ENCODE measurements around the gene CLEC14A. TPM values are rescaled to one million over a fixed set of nuclear protein-coding genes. Genes with fewer than 3 reads are reported as not detected.
A peak's percentile ranks its signal among the peaks of the same experiment; 100 is the strongest.

CLEC14A gene
- total RNA-seq, 5 donors from 2014 or later (not counting 1 experiment from before 2014, with no cell fraction given): not detected

GRCh38 chr14:38261620-38262019, 5.7 kb upstream of the CLEC14A start:
- Mint-ChIP-seq H3K27ac (no peak overlapping the region), H3K9me3 (peaks cover 16 to 20% (median 16%) of the 10 kb centered on the region in 3 donors), H3K4me3 (no peak overlapping the region), H3K36me3 (no peaks in the 10 kb centered on the region), H3K4me1 (peaks cover 0 to 1% (median under 1%) of the 10 kb centered on the region in 3 donors), H3K27me3 (peaks cover 13 to 34% of the 10 kb centered on the region in 2 donors)
- ChIA-PET CTCF (no interaction called here), POLR2A (interaction anchor here in 1 of 2 donors (0.8 kb wide), 1 partner anchor 27 kb away, joined by 3 read pairs; no protein-coding TSS in a partner anchor)
- DNase-seq (no peak), ATAC-seq (replicated peaks in 1 of 4) (no peak)
- Histone ChIP-seq H3K36me3 (ENCODE audit: control insufficient read depth in 2 of 2, extremely low read depth in 1 of 2, insufficient read depth in 1 of 2, low read length in 1 of 2) (no peaks in the 10 kb centered on the region), H3K9me3 (no peaks in the 10 kb centered on the region), H3K27ac (ENCODE audit: low read length) (no peak overlapping the region), H3K4me1 (ENCODE audit: control insufficient read depth in 1 of 2, extremely low read depth in 1 of 2, insufficient read depth in 2 of 2, low read length in 2 of 2) (no peaks in the 10 kb centered on the region), H3K4me3 (ENCODE audit: control insufficient read depth in 1 of 2, extremely low read depth in 1 of 2, low read length in 1 of 2) (no peak overlapping the region), H3K27me3 (replicated peaks in 1 of 2; ENCODE audit: control insufficient read depth in 2 of 2, extremely low read depth in 1 of 2, insufficient read depth in 2 of 2, low read length in 1 of 2) (peaks cover 0 to 4% of the 10 kb centered on the region in 2 experiments)
- WGBS (ENCODE audit: insufficient coverage): 83% methylated on average over 1 of the region's 1 CpG

GRCh38 chr14:38257507-38257906, 1.6 kb upstream of the CLEC14A start:
- peaks cover 8 to 12% (median 11%) of the 10 kb centered on the region in 3 donors for H3K9me3 Mint-ChIP-seq
- H3K9me3 ChIP-seq: no peaks in the 10 kb centered on the region
- H3K27me3 Mint-ChIP-seq: peaks cover 30 to 49% of the 10 kb centered on the region in 2 donors
- no peak overlapping the region for H3K27ac Mint-ChIP-seq
- H3K4me1 ChIP-seq (ENCODE audit: control insufficient read depth in 1 of 2, extremely low read depth in 1 of 2, insufficient read depth in 2 of 2, low read length in 2 of 2): peaks cover 0 to 15% of the 10 kb centered on the region in 2 experiments
- no peaks in the 10 kb centered on the region for H3K36me3 Mint-ChIP-seq
- H3K4me3 Mint-ChIP-seq: no peak overlapping the region
- H3K27ac ChIP-seq (ENCODE audit: low read length): no peak overlapping the region
- POLR2A ChIA-PET: no interaction called here
- no peak overlapping the region for H3K4me3 ChIP-seq (ENCODE audit: control insufficient read depth in 1 of 2, extremely low read depth in 1 of 2, low read length in 1 of 2)
- no peaks in the 10 kb centered on the region for H3K36me3 ChIP-seq (ENCODE audit: control insufficient read depth in 2 of 2, extremely low read depth in 1 of 2, insufficient read depth in 1 of 2, low read length in 1 of 2)
- CTCF ChIA-PET: no interaction called here
- no CpG with 5 or more reads among the region's 2 CpGs for WGBS (ENCODE audit: insufficient coverage)
- peaks cover 6 to 13% (median 12%) of the 10 kb centered on the region in 3 donors for H3K4me1 Mint-ChIP-seq
- peaks cover 0 to 24% of the 10 kb centered on the region in 2 experiments for H3K27me3 ChIP-seq (replicated peaks in 1 of 2; ENCODE audit: control insufficient read depth in 2 of 2, extremely low read depth in 1 of 2, insufficient read depth in 2 of 2, low read length in 1 of 2)
- DNase-seq (no peak), ATAC-seq (replicated peaks in 1 of 4) (no peak)

GRCh38 chr14:38256533-38256840, 594 bp upstream of the CLEC14A start:
- no peaks in the 10 kb centered on the region for H3K36me3 ChIP-seq (ENCODE audit: control insufficient read depth in 2 of 2, extremely low read depth in 1 of 2, insufficient read depth in 1 of 2, low read length in 1 of 2)
- no peaks in the 10 kb centered on the region for H3K36me3 Mint-ChIP-seq
- peaks cover 2 to 5% (median 3%) of the 10 kb centered on the region in 3 donors for H3K9me3 Mint-ChIP-seq
- ATAC-seq (replicated peaks in 1 of 4) (no peak), DNase-seq (no peak)
- peak overlapping the region; percentile 64 to 72 (median 70) for H3K4me3 Mint-ChIP-seq
- ChIA-PET POLR2A (no interaction called here), CTCF (no interaction called here)
- no peak overlapping the region for H3K27ac ChIP-seq (ENCODE audit: low read length)
- H3K27me3 Mint-ChIP-seq: peaks cover 30 to 44% of the 10 kb centered on the region in 2 donors
- peaks cover 0 to 15% of the 10 kb centered on the region in 2 experiments for H3K4me1 ChIP-seq (ENCODE audit: control insufficient read depth in 1 of 2, extremely low read depth in 1 of 2, insufficient read depth in 2 of 2, low read length in 2 of 2)
- H3K4me3 ChIP-seq (ENCODE audit: control insufficient read depth in 1 of 2, extremely low read depth in 1 of 2, low read length in 1 of 2): peak overlapping the region in 1 of 2 donors; percentile 47
- no peak overlapping the region for H3K27ac Mint-ChIP-seq
- 10% methylated on average over 3 of the region's 5 CpGs for WGBS (ENCODE audit: insufficient coverage)
- peaks cover 6 to 13% (median 12%) of the 10 kb centered on the region in 3 donors for H3K4me1 Mint-ChIP-seq
- peaks cover 0 to 24% of the 10 kb centered on the region in 2 experiments for H3K27me3 ChIP-seq (replicated peaks in 1 of 2; ENCODE audit: control insufficient read depth in 2 of 2, extremely low read depth in 1 of 2, insufficient read depth in 2 of 2, low read length in 1 of 2)
- no peaks in the 10 kb centered on the region for H3K9me3 ChIP-seq

GRCh38 chr14:38255408-38255672, 553 bp downstream of the CLEC14A start:
- H3K27ac ChIP-seq (ENCODE audit: low read length): no peak overlapping the region
- peaks cover 30 to 36% of the 10 kb centered on the region in 2 donors for H3K27me3 Mint-ChIP-seq
- H3K9me3 ChIP-seq: no peaks in the 10 kb centered on the region
- peak overlapping the region; percentile 24 to 72 (median 28) for H3K4me3 Mint-ChIP-seq
- peaks cover 0 to 15% of the 10 kb centered on the region in 2 experiments for H3K4me1 ChIP-seq (ENCODE audit: control insufficient read depth in 1 of 2, extremely low read depth in 1 of 2, insufficient read depth in 2 of 2, low read length in 2 of 2)
- no peak overlapping the region for H3K27ac Mint-ChIP-seq
- WGBS (ENCODE audit: insufficient coverage): 4% methylated on average over 29 of the region's 29 CpGs
- ChIA-PET POLR2A (no interaction called here), CTCF (no interaction called here)
- H3K27me3 ChIP-seq (replicated peaks in 1 of 2; ENCODE audit: control insufficient read depth in 2 of 2, extremely low read depth in 1 of 2, insufficient read depth in 2 of 2, low read length in 1 of 2): peaks cover 0 to 24% of the 10 kb centered on the region in 2 experiments
- peak overlapping the region; percentile 41 to 47 for H3K4me3 ChIP-seq (ENCODE audit: control insufficient read depth in 1 of 2, extremely low read depth in 1 of 2, low read length in 1 of 2)
- H3K4me1 Mint-ChIP-seq: peaks cover 6 to 13% (median 12%) of the 10 kb centered on the region in 3 donors
- ATAC-seq (replicated peaks in 1 of 4) (peak; percentile 39 to 66 (median 44)), DNase-seq (peak in 2 of 35 experiments; percentile 2 to 3)
- H3K36me3 ChIP-seq (ENCODE audit: control insufficient read depth in 2 of 2, extremely low read depth in 1 of 2, insufficient read depth in 1 of 2, low read length in 1 of 2): no peaks in the 10 kb centered on the region
- H3K9me3 Mint-ChIP-seq: no peaks in the 10 kb centered on the region
- no peaks in the 10 kb centered on the region for H3K36me3 Mint-ChIP-seq

GRCh38 chr14:38254571-38255407, 1.1 kb downstream of the CLEC14A start:
- Mint-ChIP-seq H3K36me3 (no peaks in the 10 kb centered on the region), H3K4me3 (peak overlapping the region; percentile 18 to 72 (median 29)), H3K9me3 (no peaks in the 10 kb centered on the region), H3K27me3 (peaks cover 26 to 32% of the 10 kb centered on the region in 2 donors), H3K4me1 (peaks cover 6 to 13% (median 12%) of the 10 kb centered on the region in 3 donors), H3K27ac (no peak overlapping the region)
- DNase-seq (no peak), ATAC-seq (replicated peaks in 1 of 4) (no peak)
- Histone ChIP-seq H3K4me3 (ENCODE audit: control insufficient read depth in 1 of 2, extremely low read depth in 1 of 2, low read length in 1 of 2) (peak overlapping the region in 1 of 2 donors; percentile 41), H3K9me3 (no peaks in the 10 kb centered on the region), H3K36me3 (ENCODE audit: control insufficient read depth in 2 of 2, extremely low read depth in 1 of 2, insufficient read depth in 1 of 2, low read length in 1 of 2) (no peaks in the 10 kb centered on the region), H3K27ac (ENCODE audit: low read length) (no peak overlapping the region), H3K4me1 (ENCODE audit: control insufficient read depth in 1 of 2, extremely low read depth in 1 of 2, insufficient read depth in 2 of 2, low read length in 2 of 2) (peaks cover 0 to 15% of the 10 kb centered on the region in 2 experiments), H3K27me3 (replicated peaks in 1 of 2; ENCODE audit: control insufficient read depth in 2 of 2, extremely low read depth in 1 of 2, insufficient read depth in 2 of 2, low read length in 1 of 2) (peaks cover 0 to 27% of the 10 kb centered on the region in 2 experiments)
- CTCF ChIA-PET: no interaction called here
- POLR2A ChIA-PET: no interaction called here
- 15% methylated on average over 40 of the region's 44 CpGs for WGBS (ENCODE audit: insufficient coverage)

GRCh38 chr14:38253676-38254075, 2.2 kb downstream of the CLEC14A start:
- ChIA-PET POLR2A (no interaction called here), CTCF (no interaction called here)
- Mint-ChIP-seq H3K27ac (no peak overlapping the region), H3K27me3 (peaks cover 25 to 28% of the 10 kb centered on the region in 2 donors), H3K4me1 (peaks cover 6 to 13% (median 12%) of the 10 kb centered on the region in 3 donors), H3K9me3 (no peaks in the 10 kb centered on the region), H3K4me3 (no peak overlapping the region), H3K36me3 (no peaks in the 10 kb centered on the region)
- no peak overlapping the region for H3K4me3 ChIP-seq (ENCODE audit: control insufficient read depth in 1 of 2, extremely low read depth in 1 of 2, low read length in 1 of 2)
- no peak for ATAC-seq (replicated peaks in 1 of 4)
- no peak for DNase-seq
- no CpG with 5 or more reads among the region's 4 CpGs for WGBS (ENCODE audit: insufficient coverage)
- no peaks in the 10 kb centered on the region for H3K9me3 ChIP-seq
- H3K27ac ChIP-seq (ENCODE audit: low read length): no peak overlapping the region
- H3K4me1 ChIP-seq (ENCODE audit: control insufficient read depth in 1 of 2, extremely low read depth in 1 of 2, insufficient read depth in 2 of 2, low read length in 2 of 2): peaks cover 0 to 15% of the 10 kb centered on the region in 2 experiments
- H3K36me3 ChIP-seq (ENCODE audit: control insufficient read depth in 2 of 2, extremely low read depth in 1 of 2, insufficient read depth in 1 of 2, low read length in 1 of 2): no peaks in the 10 kb centered on the region
- peaks cover 0 to 25% of the 10 kb centered on the region in 2 experiments for H3K27me3 ChIP-seq (replicated peaks in 1 of 2; ENCODE audit: control insufficient read depth in 2 of 2, extremely low read depth in 1 of 2, insufficient read depth in 2 of 2, low read length in 1 of 2)
